NCI-H2196 treated with DMSO at 0.1 percent for 48 hours (cell line): ENCODE data around the gene KMT2E.
"Not testable (repeated sequence)": the region's sequence is repeated elsewhere in the genome, so short reads cannot be mapped to it uniquely, and the experiment has no call there.

Experiments used
- DNase-seq: peaks from one replicate; lab custom pipeline; 2025; ENCODE audit not compliant: unreplicated experiment; lab: John Stamatoyannopoulos, UW

The KMT2E gene

GRCh38 chr7:105022458-105022857, 8.5 kb downstream of the KMT2E start:
- no peak for DNase-seq

DNA sequence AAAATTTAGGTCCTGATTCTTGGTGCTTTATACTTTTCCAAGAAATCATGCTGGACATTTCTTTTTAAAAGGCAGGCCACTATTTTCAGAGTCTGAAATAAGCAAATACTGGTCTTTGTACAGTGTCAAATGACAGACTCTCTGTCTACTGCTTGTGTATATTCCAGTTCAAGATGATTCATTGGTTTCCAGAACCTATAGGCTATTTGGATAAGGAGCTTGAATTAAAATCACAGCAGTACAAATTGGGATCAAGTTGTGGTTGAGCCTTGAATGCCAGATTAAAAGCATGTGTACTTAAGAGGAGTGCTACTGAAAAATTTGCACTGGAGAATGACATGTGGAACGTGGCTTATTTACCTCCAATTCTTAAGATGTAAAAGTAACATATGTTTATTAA, 10.7 kb downstream of the KMT2E start:
- DNase-seq = no peak

DNA sequence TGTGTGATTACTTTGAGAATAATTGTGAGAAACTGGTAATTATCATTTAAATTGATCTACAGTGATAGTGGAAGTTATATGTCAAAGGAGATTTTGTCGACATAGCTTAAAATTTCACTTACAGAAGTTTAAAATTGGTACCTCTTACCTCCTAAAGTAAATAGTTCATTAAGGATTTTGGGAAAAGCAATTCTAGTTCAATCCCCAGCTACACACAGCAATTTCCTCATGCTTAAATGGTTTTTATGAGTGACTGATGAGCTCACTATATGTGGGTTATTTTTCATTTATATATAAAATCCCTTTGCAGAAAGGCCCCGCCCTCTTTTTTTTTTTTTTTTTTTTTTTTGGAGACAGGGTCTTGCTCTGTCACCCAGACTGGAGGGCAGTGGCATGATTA, 12.7 kb downstream of the KMT2E start:
- DNase-seq = no peak

DNA sequence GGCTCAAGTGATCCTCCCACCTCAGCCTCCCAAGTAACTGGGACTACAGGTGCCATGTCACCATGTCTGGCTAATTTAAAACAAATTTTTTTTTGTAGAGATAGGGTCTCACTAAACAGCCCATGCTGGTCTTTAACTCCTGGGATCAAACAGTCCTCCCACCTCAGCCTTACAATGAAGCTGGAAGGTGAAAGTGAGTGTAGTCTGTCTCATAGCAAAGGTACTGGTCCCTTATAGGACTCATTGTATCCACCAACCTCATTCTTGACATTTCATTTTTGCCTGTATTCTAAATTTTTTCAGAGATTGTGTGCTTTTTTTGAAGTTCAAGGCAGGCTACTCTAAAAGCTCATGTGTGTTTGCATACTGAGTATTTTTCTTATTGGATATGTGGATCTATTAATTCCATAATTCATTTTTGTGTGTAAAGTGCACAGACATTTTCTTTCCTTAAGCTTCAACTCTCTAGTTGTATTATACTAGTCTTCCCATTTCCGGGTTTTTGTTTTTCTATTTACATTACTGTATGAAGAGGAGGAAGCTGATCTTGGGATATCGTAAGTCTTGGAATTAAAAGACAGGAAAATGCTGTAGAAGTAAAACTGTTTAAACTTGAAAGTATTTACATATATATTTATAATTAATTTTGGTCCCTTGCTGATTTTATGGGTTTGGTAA, 13.3 kb downstream of the KMT2E start:
- no peak for DNase-seq

DNA sequence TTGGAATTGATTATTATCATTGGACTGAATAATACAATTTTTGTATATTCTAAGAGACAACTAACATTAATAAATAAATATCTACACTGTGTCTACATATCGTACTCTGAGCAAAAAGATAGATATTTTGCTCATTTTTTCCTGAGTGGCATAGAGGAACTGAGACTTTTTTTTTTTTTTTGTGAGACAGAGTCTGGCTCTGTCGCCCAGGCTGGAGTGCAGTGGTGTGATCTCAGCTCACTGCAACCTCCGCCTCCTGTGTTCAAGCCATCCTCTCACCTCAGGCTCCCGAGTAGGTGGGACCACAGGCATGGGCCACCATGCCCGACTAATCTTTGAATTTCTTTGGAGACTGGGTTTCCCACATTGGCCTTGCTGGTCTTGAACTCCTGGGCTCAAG, 14.0 kb downstream of the KMT2E start:
- DNase-seq = no peak

- DNase-seq = not testable (repeated sequence)
These were observed 14.9 kb downstream of the KMT2E start for GRCh38 chr7:105028941-105029340.

DNA sequence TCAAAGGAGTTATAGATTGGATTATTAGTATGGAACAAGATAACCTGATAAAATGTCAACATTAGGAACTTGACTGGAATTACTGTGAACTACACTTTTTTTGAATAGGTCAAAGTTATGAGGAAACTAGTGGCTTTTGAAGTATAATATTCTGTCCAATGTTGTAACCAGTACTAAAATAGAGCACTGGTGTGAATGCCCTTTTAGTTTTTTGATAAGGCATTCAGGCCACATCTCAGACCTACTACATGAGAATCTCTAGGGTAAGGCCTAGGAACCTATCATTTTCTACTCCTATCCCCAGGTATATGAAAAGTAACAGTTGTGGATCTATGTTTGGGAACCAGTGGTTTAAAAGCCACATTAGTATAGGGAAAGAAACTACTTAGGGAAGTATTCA, 16.4 kb downstream of the KMT2E start:
- no peak for DNase-seq

DNA sequence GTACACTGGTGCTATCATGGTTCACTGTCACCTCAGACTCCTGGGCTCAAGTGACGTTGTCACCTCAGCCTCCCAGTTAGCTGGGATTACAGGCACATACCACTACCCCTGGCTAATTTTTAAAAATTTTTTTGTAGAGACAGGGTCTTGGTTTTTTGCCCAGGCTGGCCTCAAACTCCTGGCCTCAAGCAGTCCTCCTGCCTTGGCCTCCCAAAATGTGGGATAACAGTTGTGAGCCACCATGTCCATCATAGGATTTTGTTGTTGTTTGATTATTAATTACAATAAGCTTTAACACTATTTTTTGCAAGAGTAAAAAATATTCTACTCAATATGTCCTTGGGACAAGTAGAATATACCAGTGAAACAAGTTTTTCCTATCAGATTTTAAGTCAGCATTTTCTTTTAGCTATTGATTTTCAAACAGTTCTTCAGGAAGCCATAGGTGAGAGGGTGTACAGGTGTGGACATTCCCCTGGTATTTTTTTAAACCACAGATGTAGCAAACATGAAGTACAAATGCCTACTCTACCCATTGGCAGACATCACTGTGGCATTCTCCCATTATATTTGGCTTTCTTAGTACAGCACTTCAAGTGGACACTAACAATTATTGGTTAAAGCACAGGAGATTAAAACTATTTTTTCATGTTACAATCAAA, 18.7 kb downstream of the KMT2E start:
- DNase-seq = no peak

DNA sequence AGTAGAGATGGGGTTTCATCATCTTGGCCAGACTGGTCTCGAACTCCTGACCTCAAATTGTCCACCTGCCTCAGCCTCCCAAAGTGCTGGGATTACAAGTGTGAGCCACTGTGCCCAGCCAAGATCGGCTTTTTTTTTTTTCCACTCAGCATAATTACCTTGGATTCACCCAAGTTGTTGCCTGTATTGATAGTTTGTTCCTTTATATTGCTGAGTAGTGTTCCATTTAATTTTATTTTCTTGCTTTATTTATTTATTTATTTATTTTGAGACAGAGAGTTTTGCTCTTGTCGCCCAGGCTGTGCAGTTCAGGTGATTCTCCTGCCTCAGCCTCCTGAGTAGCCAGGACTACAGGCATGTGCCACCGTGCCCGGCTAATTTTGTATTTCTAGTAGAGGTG, 21.3 kb downstream of the KMT2E start:
- DNase-seq = no peak

DNA sequence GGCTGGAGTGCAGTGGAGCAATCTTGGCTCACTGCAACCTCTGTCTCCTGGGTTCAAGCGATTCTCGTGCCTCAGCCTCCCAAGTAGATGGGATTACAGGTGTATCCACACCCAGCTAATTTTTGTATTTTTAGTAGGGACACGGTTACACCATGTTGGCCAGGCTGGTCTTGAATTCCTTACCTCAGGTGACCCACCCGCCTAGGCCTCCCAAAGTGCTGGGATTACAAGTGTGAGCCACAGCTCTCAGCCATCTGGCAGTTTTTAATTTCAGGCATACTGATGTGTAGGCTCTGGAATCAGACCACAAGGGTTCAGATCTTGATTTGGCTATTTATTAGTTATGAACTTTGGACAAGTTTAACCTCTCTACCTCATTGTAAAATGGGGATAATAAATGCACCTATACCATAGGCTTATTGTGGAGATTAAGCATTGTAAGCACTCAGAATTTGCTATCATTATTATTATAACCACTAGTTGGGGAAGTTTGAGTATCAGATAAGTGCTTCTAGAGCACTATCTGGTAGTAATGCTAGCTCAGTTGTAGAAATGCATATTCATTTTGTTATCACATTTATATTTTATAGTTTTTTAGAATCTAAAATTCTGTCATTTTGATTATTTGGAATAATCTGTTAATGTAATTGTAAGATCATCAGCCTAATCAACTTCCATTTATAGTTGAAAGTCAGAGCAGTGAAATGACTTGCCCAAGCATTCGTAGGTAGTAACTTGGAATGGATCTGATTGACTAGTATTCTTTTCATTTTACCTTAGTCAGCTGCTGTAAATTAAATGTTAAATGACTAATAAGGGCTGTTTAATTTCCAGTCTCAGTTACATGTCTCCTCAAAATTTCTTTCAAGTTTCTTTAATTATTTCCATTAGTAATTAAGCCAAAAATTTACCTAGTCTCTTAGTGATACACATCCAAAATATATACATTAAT, 22.5 kb downstream of the KMT2E start:
- DNase-seq = no peak

GRCh38 chr7:105037319-105037718, 23.3 kb downstream of the KMT2E start:
- no peak for DNase-seq

DNA sequence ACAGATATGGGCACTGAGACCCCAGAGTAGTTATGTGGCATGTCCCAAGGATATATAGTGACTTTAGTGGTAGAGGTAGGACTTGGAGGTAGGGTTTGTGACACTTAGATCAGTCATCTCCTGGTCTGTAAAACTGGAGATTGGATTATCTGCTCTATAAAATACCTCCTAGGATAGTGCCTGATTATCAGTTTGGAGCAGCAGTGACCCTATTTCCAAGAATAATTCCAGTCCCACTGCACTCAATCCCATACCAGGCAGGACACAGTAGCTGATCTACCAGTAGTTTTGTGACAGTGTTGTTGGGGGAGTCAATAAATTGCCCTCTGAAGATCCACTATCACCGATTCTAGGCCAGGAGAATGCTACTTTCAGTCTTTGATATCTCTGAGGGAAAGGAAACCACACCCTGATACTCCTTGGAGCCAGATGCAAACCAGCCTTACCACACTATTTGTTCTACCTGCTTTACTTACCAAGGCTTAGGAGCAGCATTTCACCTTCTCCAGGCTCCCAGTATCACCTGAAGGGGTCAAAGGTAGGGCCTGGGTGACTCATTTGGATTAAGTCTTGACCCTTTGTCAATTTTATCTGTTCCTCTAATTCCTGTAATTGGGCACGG, 30.6 kb downstream of the KMT2E start:
- DNase-seq = no peak

DNA sequence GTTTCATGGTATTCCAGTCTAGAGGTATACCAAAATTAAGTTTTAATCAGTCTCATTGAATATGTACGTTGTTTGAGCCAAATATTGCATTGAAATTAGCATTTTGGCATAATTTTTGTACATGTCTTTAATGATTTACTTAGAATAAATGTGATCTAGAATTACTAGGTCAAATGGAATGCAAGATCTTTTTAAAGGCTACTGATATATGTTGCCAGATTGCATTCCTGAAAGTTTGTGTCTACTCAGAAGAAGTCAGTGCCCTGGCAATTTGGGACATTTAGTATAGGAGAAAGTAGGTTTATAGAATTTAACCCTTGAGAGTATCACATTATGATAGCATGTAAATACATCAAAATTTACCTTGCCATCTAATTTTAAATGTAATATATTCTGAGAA, 32.4 kb downstream of the KMT2E start:
- no peak for DNase-seq

DNA sequence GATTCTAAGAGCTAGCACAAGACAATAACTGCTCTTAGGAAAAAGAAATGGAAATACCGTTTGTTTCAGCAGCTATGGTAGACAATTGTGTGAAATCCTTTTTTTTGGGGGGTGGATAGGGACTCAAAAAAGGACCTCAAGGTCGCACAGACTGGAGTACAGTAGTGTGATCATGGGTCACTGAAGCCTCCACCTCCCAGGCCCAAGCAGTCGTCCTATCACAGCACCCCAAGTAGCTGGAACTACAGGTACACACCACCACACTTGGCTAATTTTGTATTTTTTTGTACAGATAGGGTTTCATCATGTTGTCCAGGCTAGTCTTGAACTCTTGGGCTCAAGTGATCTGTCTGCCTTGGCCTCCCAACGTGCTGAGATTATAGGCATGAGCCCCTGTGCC, 33.9 kb downstream of the KMT2E start:
- DNase-seq = no peak

GRCh38 chr7:105050493-105050892, 36.5 kb downstream of the KMT2E start:
- DNase-seq = no peak

DNA sequence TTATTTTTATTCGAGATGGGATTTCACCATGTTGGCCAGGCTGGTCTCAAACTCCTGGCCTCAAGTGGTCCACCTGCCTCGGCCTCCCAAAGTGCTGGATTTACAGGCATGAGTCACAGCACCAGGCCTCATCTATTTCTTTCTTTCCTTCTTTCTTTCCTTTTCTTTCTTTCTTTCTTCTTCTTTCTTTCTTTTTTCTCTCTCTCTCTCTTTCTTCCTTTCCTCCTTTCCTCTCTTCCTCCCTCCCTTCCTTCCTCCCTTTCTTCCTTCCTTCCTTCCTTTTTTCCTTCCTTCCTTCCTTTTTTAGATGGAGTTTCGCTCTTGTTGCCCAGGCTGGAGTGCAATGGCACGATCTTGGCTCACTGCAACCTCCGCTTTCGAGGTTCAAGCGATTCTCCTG, 36.9 kb downstream of the KMT2E start:
- DNase-seq = not testable (repeated sequence)

- no peak for DNase-seq
These were observed 41.1 kb downstream of the KMT2E start for GRCh38 chr7:105055084-105055483.

GRCh38 chr7:105055621-105056020, 41.6 kb downstream of the KMT2E start:
- DNase-seq = no peak

DNA sequence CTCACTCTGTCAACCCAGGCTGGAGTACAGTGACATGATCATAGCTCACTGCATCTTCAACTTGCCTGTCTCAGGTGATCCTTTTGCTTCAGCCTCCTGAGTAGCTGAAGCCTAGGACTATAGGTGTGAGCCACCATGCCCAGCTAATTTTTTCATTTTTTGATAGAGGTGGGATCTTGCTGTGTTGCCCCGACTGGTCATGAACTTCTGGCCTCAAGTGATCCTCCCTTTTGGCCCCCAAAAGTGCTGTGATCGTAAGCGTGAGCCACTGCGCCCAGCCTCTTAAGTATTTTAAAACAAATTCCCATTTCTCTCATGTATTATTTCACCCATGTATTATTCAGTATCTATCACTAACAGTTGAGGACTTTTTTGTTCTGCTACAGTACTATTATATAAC, 43.5 kb downstream of the KMT2E start:
- DNase-seq = no peak

DNA sequence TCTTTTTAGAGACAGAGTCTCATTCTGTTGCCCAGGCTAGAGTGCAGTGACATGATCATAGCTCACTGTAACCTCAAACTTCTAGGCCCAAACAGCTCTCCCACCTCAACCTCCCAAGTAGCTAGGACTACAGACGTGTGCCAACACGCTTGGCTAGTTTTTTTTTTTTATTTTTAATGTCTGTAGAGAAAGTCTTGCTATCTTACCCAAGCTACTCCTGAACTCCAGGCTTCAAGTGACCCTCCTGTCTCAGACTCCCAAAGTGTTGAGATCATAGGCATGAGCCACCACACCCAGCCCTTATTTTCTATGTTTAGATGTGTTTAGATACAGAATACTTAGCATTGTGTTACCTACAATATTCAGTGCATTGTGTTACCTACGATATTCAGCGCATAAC, 46.4 kb downstream of the KMT2E start:
- DNase-seq = no peak

- no peak for DNase-seq
These were observed 46.9 kb downstream of the KMT2E start for GRCh38 chr7:105060923-105061322.
